ENCODE data around the gene OTP.

OTP gene

GRCh38 chr5:77644371-77645157 is 6.1 kb upstream of the OTP start:
- no peak overlapping the region for H2AFZ ChIP-seq
- H3K4me3 ChIP-seq (ENCODE audit: low read depth, low read length) = no peak overlapping the region
- H3K9ac ChIP-seq = no peak overlapping the region
- no peak overlapping the region for H3K27ac ChIP-seq
- H3K4me2 ChIP-seq (ENCODE audit: low read length) = no peak overlapping the region
- no peak for TF ChIP-seq CTCF (IDR thresholded peaks at IDR 0.05)
- H3K4me1 ChIP-seq = no peaks in the 10 kb centered on the region
- H3K79me2 ChIP-seq = no peaks in the 10 kb centered on the region
- H3K9me3 ChIP-seq (ENCODE audit: control insufficient read depth, low read length) = no peaks in the 10 kb centered on the region
- H3K27me3 ChIP-seq (ENCODE audit: control insufficient read depth, insufficient read depth, low read length) = peaks cover 30% of the 10 kb centered on the region
- H3K36me3 ChIP-seq (ENCODE audit: control insufficient read depth, insufficient read depth, low read length) = no peaks in the 10 kb centered on the region

- Histone ChIP-seq H3K27me3 (ENCODE audit: control insufficient read depth, insufficient read depth, low read length) (peaks cover 37% of the 10 kb centered on the region), H3K79me2 (no peaks in the 10 kb centered on the region), H3K36me3 (ENCODE audit: control insufficient read depth, insufficient read depth, low read length) (no peaks in the 10 kb centered on the region), H3K4me1 (no peaks in the 10 kb centered on the region), H3K27ac (no peak overlapping the region), H2AFZ (no peak overlapping the region), H3K4me3 (ENCODE audit: low read depth, low read length) (no peak overlapping the region), H3K4me2 (ENCODE audit: low read length) (no peak overlapping the region), H3K9me3 (ENCODE audit: control insufficient read depth, low read length) (no peaks in the 10 kb centered on the region), H3K9ac (no peak overlapping the region)
- no peak for TF ChIP-seq CTCF (IDR thresholded peaks at IDR 0.05)
These were observed 5.3 kb upstream of the OTP start for GRCh38 chr5:77643654-77644370.

GRCh38 chr5:77642738-77643653 is 4.5 kb upstream of the OTP start:
- Histone ChIP-seq H3K36me3 (ENCODE audit: control insufficient read depth, insufficient read depth, low read length) (no peaks in the 10 kb centered on the region), H3K9ac (no peak overlapping the region), H3K27ac (no peak overlapping the region), H3K4me1 (no peaks in the 10 kb centered on the region), H2AFZ (no peak overlapping the region), H3K9me3 (ENCODE audit: control insufficient read depth, low read length) (no peaks in the 10 kb centered on the region), H3K4me3 (ENCODE audit: low read depth, low read length) (no peak overlapping the region), H3K4me2 (ENCODE audit: low read length) (no peak overlapping the region), H3K79me2 (no peaks in the 10 kb centered on the region), H3K27me3 (ENCODE audit: control insufficient read depth, insufficient read depth, low read length) (peaks cover 45% of the 10 kb centered on the region)
- TF ChIP-seq CTCF (IDR thresholded peaks at IDR 0.05) = no peak

GRCh38 chr5:77641963-77642737 is 3.6 kb upstream of the OTP start:
- no peak overlapping the region for H3K4me3 ChIP-seq (ENCODE audit: low read depth, low read length)
- no peaks in the 10 kb centered on the region for H3K79me2 ChIP-seq
- H3K27me3 ChIP-seq (ENCODE audit: control insufficient read depth, insufficient read depth, low read length) = peaks cover 45% of the 10 kb centered on the region
- H3K36me3 ChIP-seq (ENCODE audit: control insufficient read depth, insufficient read depth, low read length) = no peaks in the 10 kb centered on the region
- H2AFZ ChIP-seq = no peak overlapping the region
- H3K4me1 ChIP-seq = no peaks in the 10 kb centered on the region
- no peaks in the 10 kb centered on the region for H3K9me3 ChIP-seq (ENCODE audit: control insufficient read depth, low read length)
- TF ChIP-seq CTCF (IDR thresholded peaks at IDR 0.05) = no peak
- no peak overlapping the region for H3K4me2 ChIP-seq (ENCODE audit: low read length)
- H3K9ac ChIP-seq = no peak overlapping the region
- no peak overlapping the region for H3K27ac ChIP-seq

All from parathyroid adenoma (tissue), 2 donors.